Mesenchymal stem cell (in vitro differentiated cells and primary cell): ENCODE data around the gene ZBTB2.

Experiments
- DNase-seq: peaks from one replicate; pipeline ENCODE4 v3.0.0-alpha.2; 2013
- H2AFZ ChIP-seq: one replicate; pipeline ENCODE4 v1.6.1; 2013; ENCODE audit warnings: low read depth, mild to moderate bottlenecking, control low read depth, inconsistent platforms, low read length, moderate library complexity
- H2AK5ac ChIP-seq: 2 replicates; pipeline ENCODE4 v1.6.1; 2013; ENCODE audit warnings: low read length, moderate library complexity, mild to moderate bottlenecking, inconsistent platforms; ENCODE audit not compliant: severe bottlenecking
- H2BK120ac ChIP-seq: one replicate; pipeline ENCODE4 v1.6.1; 2013; ENCODE audit warnings: low read depth, mild to moderate bottlenecking, inconsistent platforms, low read length, moderate library complexity
- H2BK12ac ChIP-seq, 2 experiments: one replicate each; pipeline ENCODE4 v1.6.1; 2013; ENCODE audit warnings: inconsistent platforms in 2 of 2, low read length in 2 of 2, mild to moderate bottlenecking in 2 of 2, moderate library complexity in 2 of 2, control low read depth in 1 of 2
- H2BK15ac ChIP-seq: one replicate; pipeline ENCODE4 v1.6.1; 2013; ENCODE audit warnings: mild to moderate bottlenecking, low read depth, inconsistent platforms; ENCODE audit not compliant: poor library complexity, severe bottlenecking
- H2BK5ac ChIP-seq: 2 replicates; pipeline ENCODE4 v1.6.1; 2013; ENCODE audit warnings: low read depth, mild to moderate bottlenecking, low read length, control low read depth, inconsistent platforms; ENCODE audit not compliant: poor library complexity, severe bottlenecking
- H3K14ac ChIP-seq, 2 experiments: one replicate each; pipeline ENCODE4 v1.6.1; 2013; ENCODE audit warnings: inconsistent platforms in 2 of 2, low read length in 2 of 2, control low read depth in 1 of 2, mild to moderate bottlenecking in 1 of 2, moderate library complexity in 1 of 2
- H3K18ac ChIP-seq, 2 experiments: one replicate each; pipeline ENCODE4 v1.6.1; 2013; ENCODE audit warnings: inconsistent platforms in 2 of 2, low read length in 2 of 2, control low read depth in 1 of 2, low read depth in 1 of 2, mild to moderate bottlenecking in 1 of 2
- H3K23ac ChIP-seq, 2 experiments: one replicate each; pipeline ENCODE4 v1.6.1; 2013; ENCODE audit warnings: inconsistent platforms in 2 of 2, low read length in 2 of 2, mild to moderate bottlenecking in 2 of 2, moderate library complexity in 2 of 2, control low read depth in 1 of 2
- H3K27ac ChIP-seq: 2 replicates; pipeline ENCODE4 v1.5.1; 2013; ENCODE audit warnings: mild to moderate bottlenecking, moderate library complexity, low read length, control low read depth, inconsistent platforms; ENCODE audit not compliant: poor library complexity, severe bottlenecking
- H3K27me3 ChIP-seq, 2 experiments: 2 replicates each; pipeline versions ENCODE4 v1.6.1 to v1.7.0; 2013; ENCODE audit warnings: low read length in 2 of 2, mild to moderate bottlenecking in 2 of 2, moderate library complexity in 2 of 2, control low read depth in 1 of 2, inconsistent platforms in 1 of 2; ENCODE audit not compliant: control insufficient read depth in 1 of 2, insufficient read depth in 1 of 2
- H3K36me3 ChIP-seq, 2 experiments: 2 replicates each; pipeline versions ENCODE4 v1.6.1 to v1.7.0; 2013; ENCODE audit warnings: low read length in 2 of 2, control low read depth in 1 of 2, inconsistent platforms in 1 of 2, low read depth in 1 of 2, mild to moderate bottlenecking in 1 of 2; ENCODE audit not compliant: insufficient read depth in 2 of 2, control insufficient read depth in 1 of 2
- H3K4ac ChIP-seq, 2 experiments: one replicate each; pipeline ENCODE4 v1.6.1; 2013; ENCODE audit warnings: inconsistent platforms in 2 of 2, low read length in 2 of 2, mild to moderate bottlenecking in 2 of 2, moderate library complexity in 2 of 2, control low read depth in 1 of 2, low read depth in 1 of 2
- H3K4me1 ChIP-seq: 2 replicates; pipeline ENCODE4 v1.6.1; 2013; ENCODE audit warnings: low read depth, low read length, control low read depth; ENCODE audit not compliant: control insufficient read depth, insufficient read depth
- H3K4me2 ChIP-seq: 2 replicates; pipeline ENCODE4 v1.6.1; 2013; ENCODE audit warnings: low read length, mild to moderate bottlenecking, inconsistent platforms; ENCODE audit not compliant: poor library complexity, severe bottlenecking
- H3K4me3 ChIP-seq, 2 experiments: 2 replicates each; pipeline versions ENCODE4 v1.5.1 to v1.7.0; 2013; ENCODE audit warnings: low read length in 2 of 2, mild to moderate bottlenecking in 2 of 2, control low read depth in 1 of 2, low read depth in 1 of 2; ENCODE audit not compliant: insufficient read depth in 1 of 2
- H3K79me1 ChIP-seq: replicated peaks from 2 replicates; pipeline ENCODE4 v1.6.1; 2013; ENCODE audit warnings: mild to moderate bottlenecking, control low read depth, low read length, inconsistent platforms; ENCODE audit not compliant: poor library complexity, severe bottlenecking
- H3K9ac ChIP-seq: 2 replicates; pipeline ENCODE4 v1.7.0; 2013; ENCODE audit warnings: mild to moderate bottlenecking, low read length, moderate library complexity
- H3K9me3 ChIP-seq: 2 replicates; pipeline ENCODE4 v1.7.0; 2013; ENCODE audit warnings: mild to moderate bottlenecking, low read length; ENCODE audit not compliant: control insufficient read depth
- H4K8ac ChIP-seq: one replicate; pipeline ENCODE4 v1.6.1; 2013; ENCODE audit warnings: inconsistent platforms, mild to moderate bottlenecking, low read length, moderate library complexity
- H4K91ac ChIP-seq: one replicate; pipeline ENCODE4 v1.6.1; 2013; ENCODE audit warnings: mild to moderate bottlenecking, low read length, inconsistent platforms
- WGBS: methylation state at CpG from one replicate; pipeline ENCODE4 v1.1.7; 2013; ENCODE audit warnings: mixed read lengths; 5-methylcytosine and 5-hydroxymethylcytosine counted together

Gene ZBTB2

GRCh38 chr6:151338651-151339200 lies 52.6 kb downstream of the ZBTB2 start:
- Histone ChIP-seq H2AFZ (no peak overlapping the region), H3K79me1 (peaks cover 24% of the 10 kb centered on the region), H3K27ac (no peak overlapping the region), H2BK5ac (no peak overlapping the region), H2BK12ac (no peak overlapping the region), H3K18ac (no peak overlapping the region), H4K91ac (no peak overlapping the region), H3K9me3 (no peaks in the 10 kb centered on the region), H2BK120ac (no peak overlapping the region), H3K4me3 (no peak overlapping the region), H3K9ac (peak overlapping the region; percentile 8), H3K4me1 (no peaks in the 10 kb centered on the region), H3K23ac (no peak overlapping the region), H4K8ac (no peak overlapping the region), H2BK15ac (no peak overlapping the region), H3K36me3 (peaks cover 17% of the 10 kb centered on the region in 2 experiments), H3K4me2 (no peak overlapping the region), H3K4ac (no peak overlapping the region), H3K27me3 (no peaks in the 10 kb centered on the region), H2AK5ac (no peak overlapping the region), H3K14ac (no peak overlapping the region)
- WGBS, result 100% methylated on average over 7 of the region's 11 CpGs
- no peak for DNase-seq

GRCh38 chr6:151335930-151336329 lies 55.4 kb downstream of the ZBTB2 start:
- H3K23ac ChIP-seq, result no peak overlapping the region
- H2BK120ac ChIP-seq, result no peak overlapping the region
- no peak overlapping the region for H3K14ac ChIP-seq
- H3K4ac ChIP-seq, result no peak overlapping the region
- H3K4me1 ChIP-seq, result no peaks in the 10 kb centered on the region
- no peak overlapping the region for H4K91ac ChIP-seq
- no peak overlapping the region for H2BK12ac ChIP-seq
- peaks cover 4 to 26% of the 10 kb centered on the region in 2 experiments for H3K36me3 ChIP-seq
- H2AFZ ChIP-seq, result no peak overlapping the region
- no peaks in the 10 kb centered on the region for H3K9me3 ChIP-seq
- H3K27me3 ChIP-seq, result no peaks in the 10 kb centered on the region
- peaks cover 15% of the 10 kb centered on the region for H3K79me1 ChIP-seq
- no peak overlapping the region for H3K4me3 ChIP-seq
- no peak overlapping the region for H4K8ac ChIP-seq
- H3K27ac ChIP-seq, result no peak overlapping the region
- H2BK15ac ChIP-seq, result no peak overlapping the region
- H2AK5ac ChIP-seq, result no peak overlapping the region
- no peak overlapping the region for H3K18ac ChIP-seq
- no peak overlapping the region for H3K4me2 ChIP-seq
- DNase-seq, result no peak
- no peak overlapping the region for H2BK5ac ChIP-seq
- H3K9ac ChIP-seq, result no peak overlapping the region

GRCh38 chr6:151330130-151330696 lies 61.1 kb downstream of the ZBTB2 start:
- Histone ChIP-seq H3K14ac (no peak overlapping the region), H2BK120ac (no peak overlapping the region), H3K18ac (peak overlapping the region; percentile 3 to 22), H3K4me2 (no peak overlapping the region), H3K4me1 (peaks cover 3% of the 10 kb centered on the region), H3K9ac (peak overlapping the region; percentile 49), H3K79me1 (peaks cover 8% of the 10 kb centered on the region), H3K27me3 (no peaks in the 10 kb centered on the region), H2BK5ac (no peak overlapping the region), H2BK15ac (no peak overlapping the region), H2AK5ac (no peak overlapping the region), H3K4me3 (peak overlapping the region in 1 of 2 experiments; percentile 16), H2BK12ac (peak overlapping the region in 1 of 2 experiments; percentile 69), H4K8ac (no peak overlapping the region), H3K9me3 (no peaks in the 10 kb centered on the region), H3K27ac (no peak overlapping the region), H3K23ac (no peak overlapping the region), H3K4ac (no peak overlapping the region), H3K36me3 (peaks cover 0 to 9% of the 10 kb centered on the region in 2 experiments), H2AFZ (no peak overlapping the region), H4K91ac (no peak overlapping the region)
- WGBS, result 66% methylated on average over 5 of the region's 6 CpGs
- DNase-seq, result peak; percentile 47

GRCh38 chr6:151327101-151327500 lies 64.3 kb downstream of the ZBTB2 start:
- Histone ChIP-seq H4K8ac (no peak overlapping the region), H3K23ac (no peak overlapping the region), H2BK120ac (no peak overlapping the region), H4K91ac (no peak overlapping the region), H3K4ac (no peak overlapping the region), H2BK12ac (no peak overlapping the region), H3K9ac (peak overlapping the region; percentile 40), H3K14ac (no peak overlapping the region), H3K27ac (no peak overlapping the region), H3K36me3 (peaks cover 0 to 4% of the 10 kb centered on the region in 2 experiments), H3K27me3 (no peaks in the 10 kb centered on the region), H3K18ac (no peak overlapping the region), H3K79me1 (peaks cover 13% of the 10 kb centered on the region), H3K9me3 (no peaks in the 10 kb centered on the region), H2BK15ac (no peak overlapping the region), H3K4me1 (peaks cover 12% of the 10 kb centered on the region), H2BK5ac (no peak overlapping the region), H3K4me2 (no peak overlapping the region), H2AFZ (no peak overlapping the region), H2AK5ac (no peak overlapping the region), H3K4me3 (peak overlapping the region in 1 of 2 experiments; percentile 25)
- 17% methylated on average over 2 of the region's 4 CpGs for WGBS
- no peak for DNase-seq
